OCI-LY7 (cell line): ENCODE data around the gene ATXN3.

Experiments used
- EZH2phosphoT487 ChIP-seq: fragments of 200-600 bp; sonication (generic); IDR thresholded peaks from 2 replicates; pipeline ENCODE4 v1.6.1; 2018; ENCODE audit warnings: low read depth, borderline replicate concordance, mild to moderate bottlenecking, mixed run types, antibody characterized with exemption, low read length, moderate library complexity, mixed read lengths
- TF ChIP-seq, protein P1 (sequence below): fragments of 200-600 bp; sonication (generic); conservative IDR thresholded peaks from 2 replicates; pipeline ENCODE4 v1.5.1; 2014; ENCODE audit warnings: mild to moderate bottlenecking, antibody characterized with exemption, low read length, moderate library complexity, mixed read lengths

DNA sequence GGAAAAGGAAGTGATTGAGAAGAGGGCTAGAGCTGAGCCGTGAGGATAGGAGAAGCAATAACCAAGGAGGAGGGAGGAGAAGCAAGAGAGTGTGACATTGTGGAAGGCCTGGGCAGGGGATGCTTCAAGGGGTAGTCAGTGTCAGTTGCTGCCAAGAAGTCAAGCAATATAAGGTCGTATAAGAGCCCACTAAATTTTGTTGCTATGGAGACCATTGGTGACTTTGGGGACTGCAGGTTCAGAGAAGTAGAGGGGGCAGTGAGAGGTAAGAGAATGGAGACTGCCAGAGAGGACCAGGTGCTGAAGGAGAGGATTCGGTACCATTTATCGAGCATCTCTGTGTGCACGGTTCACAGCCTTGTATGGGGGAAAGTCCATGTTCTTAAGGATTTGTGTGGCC lies 3.1 kb upstream of the ATXN3 start:
- TF ChIP-seq, protein P1, sequence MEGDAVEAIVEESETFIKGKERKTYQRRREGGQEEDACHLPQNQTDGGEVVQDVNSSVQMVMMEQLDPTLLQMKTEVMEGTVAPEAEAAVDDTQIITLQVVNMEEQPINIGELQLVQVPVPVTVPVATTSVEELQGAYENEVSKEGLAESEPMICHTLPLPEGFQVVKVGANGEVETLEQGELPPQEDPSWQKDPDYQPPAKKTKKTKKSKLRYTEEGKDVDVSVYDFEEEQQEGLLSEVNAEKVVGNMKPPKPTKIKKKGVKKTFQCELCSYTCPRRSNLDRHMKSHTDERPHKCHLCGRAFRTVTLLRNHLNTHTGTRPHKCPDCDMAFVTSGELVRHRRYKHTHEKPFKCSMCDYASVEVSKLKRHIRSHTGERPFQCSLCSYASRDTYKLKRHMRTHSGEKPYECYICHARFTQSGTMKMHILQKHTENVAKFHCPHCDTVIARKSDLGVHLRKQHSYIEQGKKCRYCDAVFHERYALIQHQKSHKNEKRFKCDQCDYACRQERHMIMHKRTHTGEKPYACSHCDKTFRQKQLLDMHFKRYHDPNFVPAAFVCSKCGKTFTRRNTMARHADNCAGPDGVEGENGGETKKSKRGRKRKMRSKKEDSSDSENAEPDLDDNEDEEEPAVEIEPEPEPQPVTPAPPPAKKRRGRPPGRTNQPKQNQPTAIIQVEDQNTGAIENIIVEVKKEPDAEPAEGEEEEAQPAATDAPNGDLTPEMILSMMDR, result no peak
- TF ChIP-seq EZH2phosphoT487, result no peak
